Right cardiac atrium (tissue), 5 donors: ENCODE measurements around the gene MTUS2. TPM values are rescaled to one million over a fixed set of nuclear protein-coding genes. Genes with fewer than 3 reads are reported as not detected.
A peak's percentile ranks its signal among the peaks of the same experiment; 100 is the strongest.

Experiments used
- ATAC-seq, 2 donors: fragments of 200-7000 bp; cut with Tn5 transposase; one replicate each; pipeline versions ENCODE4 v1.8.0 to v1.9.1; 2020; ENCODE audit warnings: moderate library complexity in 2 of 2, mild to moderate bottlenecking in 1 of 2
- DNase-seq, 3 donors: peaks; one replicate each; pipeline ENCODE4 v3.0.0-alpha.2; 2020
- H3K27ac ChIP-seq: one replicate; pipeline ENCODE4 v1.5.1; 2013; ENCODE audit warnings: mild to moderate bottlenecking, low read length, control low read depth, moderate library complexity
- H3K27me3 ChIP-seq: one replicate; pipeline ENCODE4 v1.6.1; 2013; ENCODE audit not compliant: control insufficient read depth, insufficient read depth
- H3K4me1 ChIP-seq: one replicate; pipeline ENCODE4 v1.6.1; 2013; ENCODE audit warnings: low read length; ENCODE audit not compliant: control insufficient read depth, insufficient read depth
- H3K4me3 ChIP-seq: one replicate; pipeline ENCODE4 v1.5.1; 2013; ENCODE audit warnings: low read length, control low read depth
- H3K9me3 ChIP-seq: one replicate; pipeline ENCODE4 v1.6.1; 2013; ENCODE audit warnings: low read length; ENCODE audit not compliant: control insufficient read depth
- WGBS: extraction: QIAGEN DNeasy Blood & Tissue Kit; methylation state at CpG from one replicate; pipeline ENCODE4 v1.1.7; 2013; 5-methylcytosine and 5-hydroxymethylcytosine counted together
- intact Hi-C, 4 donors: fragments of 100-400 bp; cut with DNase I; formaldehyde crosslinking; loops; one replicate each; pipeline versions ENCODE4 v1.11.0 to v1.14.0; 2022 to 2023
- long read RNA-seq, 4 donors: library from polyadenylated mRNA; unstranded; transcript quantifications; one replicate each; pipeline ENCODE4 v2.0.0, GENCODE V29; 2020 to 2021
- polyA plus RNA-seq: library from polyadenylated mRNA; stranded (reverse); fragments of 200-250 nt; gene quantifications from one replicate; pipeline ENCODE4 v1.2.3, GENCODE V29; 2013
- total RNA-seq, 4 donors: library from RNA; stranded (reverse); fragmentation: NEBNext Ultra II Directional; extraction: Animal tissue kit (Norgen Biotek cat#: 25700); gene quantifications; one replicate each; pipeline ENCODE4 v1.2.1, GENCODE V29; 2021
- donor health status: healthy with polysubstance abuse.
- donor health status: DM: no; HTN: yes; CAD: no.
- donor health status: DM: no; HTN: no; CAD: no.
- donor health status: DM: no; HTN: yes; CAD: no; lungs with severe emphysema.
- donor health status: DM: yes; HTN: yes; CAD: no.

The MTUS2 gene
- 100 to 1,000 TPM in 1 of 4 donors, 10 to 100 TPM in 3; 25.9 to 139 (median 86.7) TPM for total RNA-seq
- polyA plus RNA-seq: 40.2 TPM
- long read RNA-seq, donor 1, full-length matches to known transcripts: 162 of 206 reads
- long read RNA-seq, donor 1, partial matches to known transcripts: 34 of 206 reads
- long read RNA-seq, donor 1, other reads (novel, unspliced or antisense): 10 of 206 reads
- long read RNA-seq, donor 2, transcript MTUS2-202 (9 exons, 1,793 nt): major isoform, 66 of 83 reads
- long read RNA-seq, donor 2, partial matches to known transcripts: 4 of 83 reads
- long read RNA-seq, donor 2, other reads (novel, unspliced or antisense): 12 of 83 reads
- long read RNA-seq, donor 3, transcript MTUS2-205 (8 exons, 1,165 nt): minor isoform, 6 of 142 reads
- long read RNA-seq, donor 3, transcript MTUS2-202 (9 exons, 1,793 nt): major isoform, 111 of 142 reads
- long read RNA-seq, donor 3, partial matches to known transcripts: 7 of 142 reads
- long read RNA-seq, donor 3, other reads (novel, unspliced or antisense): 18 of 142 reads
- long read RNA-seq, donor 4, transcript MTUS2-202 (9 exons, 1,793 nt): major isoform, 97 of 129 reads
- long read RNA-seq, donor 4, partial matches to known transcripts: 4 of 129 reads
- long read RNA-seq, donor 4, other reads (novel, unspliced or antisense): 25 of 129 reads

DNA sequence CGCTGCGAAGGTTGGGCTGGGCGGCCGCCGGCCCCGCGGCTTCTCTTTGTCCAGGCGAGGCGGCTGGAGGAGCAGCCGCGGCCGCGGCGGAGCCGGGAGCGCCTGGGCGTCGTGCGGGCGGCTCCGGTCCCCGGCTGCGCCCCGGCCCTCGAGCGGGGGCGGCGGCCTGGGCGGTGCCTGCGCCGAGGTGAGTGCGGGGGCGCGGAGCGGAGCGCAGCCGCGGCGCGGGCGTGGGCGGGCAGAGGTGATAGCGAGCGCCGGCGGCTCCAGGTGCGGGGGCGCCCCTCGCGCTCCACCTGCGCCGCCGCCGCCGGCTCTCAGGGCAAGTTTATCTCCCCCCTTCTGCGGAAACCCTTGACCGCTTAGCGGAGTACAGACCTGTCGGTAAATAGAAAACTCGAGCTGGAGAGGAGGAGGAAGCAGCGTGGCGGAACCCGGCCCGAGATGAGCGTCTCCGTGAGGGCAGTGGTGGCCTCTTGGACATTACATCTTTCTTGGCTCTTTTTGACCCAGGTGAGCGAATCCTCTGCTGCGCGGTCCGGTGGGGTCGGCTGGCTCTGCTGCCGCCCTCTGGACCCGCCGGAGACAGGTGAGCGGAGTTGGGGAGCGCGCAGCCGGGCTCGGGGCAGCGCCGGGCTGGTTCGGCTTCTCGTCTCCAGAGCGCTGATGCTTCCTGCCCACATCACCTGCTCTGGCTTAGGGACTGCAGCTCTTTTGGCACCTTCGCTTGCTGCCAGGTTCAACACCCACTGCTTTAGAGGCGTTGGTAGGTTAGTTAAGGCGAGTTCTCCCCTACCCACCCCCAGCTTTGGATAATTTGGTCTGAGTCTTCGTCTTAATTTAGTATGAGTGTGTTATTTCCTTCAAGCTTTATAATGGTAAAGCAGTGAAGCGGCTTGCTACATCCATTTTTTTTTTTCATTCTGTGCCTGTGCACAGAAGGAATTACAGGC is at the start of gene MTUS2:
MTUS2 (plus strand) TSS at position 241 of the 953 bp plus-strand sequence.
- no peaks in the 10 kb centered on the region for H3K9me3 ChIP-seq
- no peaks in the 10 kb centered on the region for H3K4me1 ChIP-seq
- ATAC-seq: peak; percentile 14 to 53
- peak within 1 kb of the TSS; percentile 26 for H3K27ac ChIP-seq
- H3K4me3 ChIP-seq: peak within 1 kb of the TSS; percentile 65
- under 1% methylated on average over 89 of the region's 89 CpGs for WGBS
- peak in 2 of 3 donors; percentile 49 to 53 for DNase-seq
- H3K27me3 ChIP-seq: no peaks in the 10 kb centered on the region
- intact Hi-C loops: loop anchor here in 3 of 4 donors (10.0 kb wide), 4 partner anchors 134 to 544 kb away; no protein-coding TSS in a partner anchor

- H3K4me1 ChIP-seq: no peaks in the 10 kb centered on the region
- H3K9me3 ChIP-seq: no peaks in the 10 kb centered on the region
- no peak overlapping the region for H3K4me3 ChIP-seq
- DNase-seq (peak in 2 of 3 donors; percentile 21 to 52), ATAC-seq (peak in 1 of 2 donors; percentile 19)
- H3K27me3 ChIP-seq: no peaks in the 10 kb centered on the region
- WGBS: 95% methylated on average over 48 of the region's 48 CpGs
- H3K27ac ChIP-seq: no peak overlapping the region
- intact Hi-C loops: no loop called here
Measured at GRCh38 chr13:28778308-28779215, 41.6 kb upstream of the MTUS2 start.

GRCh38 chr13:28792992-28793391 is 27.1 kb upstream of the MTUS2 start:
- DNase-seq (no peak), ATAC-seq (peak; percentile 33 to 64)
- WGBS: 42% methylated on average over 2 of the region's 2 CpGs
- Histone ChIP-seq H3K9me3 (no peaks in the 10 kb centered on the region), H3K27me3 (no peaks in the 10 kb centered on the region), H3K4me1 (no peaks in the 10 kb centered on the region), H3K27ac (no peak overlapping the region), H3K4me3 (no peak overlapping the region)
- intact Hi-C loops: loop anchor here in 2 of 4 donors (10.0 kb wide), 1 partner anchor 468 kb away; no protein-coding TSS in a partner anchor

DNA sequence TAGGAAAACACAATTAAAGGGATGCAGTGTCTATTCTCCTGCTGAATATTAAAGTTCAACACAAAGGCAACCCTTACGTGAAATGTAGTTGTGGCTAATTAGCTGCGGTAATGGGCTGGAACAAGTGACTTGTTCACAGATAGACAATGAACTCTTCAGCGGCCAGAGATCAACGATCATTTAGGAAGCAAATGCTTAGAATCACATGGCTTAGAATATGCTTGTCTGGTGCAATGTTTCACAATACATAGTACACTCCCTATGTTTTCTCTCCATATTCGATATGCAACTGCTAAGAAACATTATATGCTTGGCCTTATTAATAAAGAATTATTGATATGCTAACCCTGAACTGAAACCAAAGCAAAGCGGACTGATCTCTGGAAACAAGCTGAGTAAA is 25.7 kb upstream of the MTUS2 start:
- DNase-seq: no peak
- 70% methylated on average over 6 of the region's 6 CpGs for WGBS
- no peak for ATAC-seq
- Histone ChIP-seq H3K27me3 (no peaks in the 10 kb centered on the region), H3K27ac (no peak overlapping the region), H3K4me3 (no peak overlapping the region), H3K9me3 (no peaks in the 10 kb centered on the region), H3K4me1 (no peaks in the 10 kb centered on the region)
- intact Hi-C loops: loop anchor here in 2 of 4 donors (10.0 kb wide), 1 partner anchor 470 kb away; no protein-coding TSS in a partner anchor

DNA sequence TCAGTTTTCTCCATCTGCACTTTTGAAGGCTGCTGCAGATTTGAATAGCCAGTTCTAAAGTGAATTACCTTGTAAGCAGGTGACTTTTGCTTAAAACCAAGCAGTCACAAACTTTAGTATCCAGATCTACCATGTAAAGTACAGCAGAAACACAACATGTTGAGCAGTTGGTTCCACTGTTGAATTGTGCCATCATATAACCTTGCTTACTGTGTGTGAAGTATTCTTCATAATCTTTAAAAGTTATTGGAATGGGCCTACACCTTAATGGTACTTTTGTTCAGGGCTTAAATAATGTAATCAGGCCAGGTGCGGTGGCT is 23.2 kb upstream of the MTUS2 start:
- WGBS: 97% methylated on average over 1 of the region's 1 CpG
- no peaks in the 10 kb centered on the region for H3K4me1 ChIP-seq
- DNase-seq (no peak), ATAC-seq (no peak)
- intact Hi-C loops: loop anchor here in 2 of 4 donors (5.0 to 10.0 kb wide), 2 partner anchors 115 to 472 kb away; no protein-coding TSS in a partner anchor
- no peaks in the 10 kb centered on the region for H3K27me3 ChIP-seq
- H3K27ac ChIP-seq: no peak overlapping the region
- no peak overlapping the region for H3K4me3 ChIP-seq
- no peaks in the 10 kb centered on the region for H3K9me3 ChIP-seq

DNA sequence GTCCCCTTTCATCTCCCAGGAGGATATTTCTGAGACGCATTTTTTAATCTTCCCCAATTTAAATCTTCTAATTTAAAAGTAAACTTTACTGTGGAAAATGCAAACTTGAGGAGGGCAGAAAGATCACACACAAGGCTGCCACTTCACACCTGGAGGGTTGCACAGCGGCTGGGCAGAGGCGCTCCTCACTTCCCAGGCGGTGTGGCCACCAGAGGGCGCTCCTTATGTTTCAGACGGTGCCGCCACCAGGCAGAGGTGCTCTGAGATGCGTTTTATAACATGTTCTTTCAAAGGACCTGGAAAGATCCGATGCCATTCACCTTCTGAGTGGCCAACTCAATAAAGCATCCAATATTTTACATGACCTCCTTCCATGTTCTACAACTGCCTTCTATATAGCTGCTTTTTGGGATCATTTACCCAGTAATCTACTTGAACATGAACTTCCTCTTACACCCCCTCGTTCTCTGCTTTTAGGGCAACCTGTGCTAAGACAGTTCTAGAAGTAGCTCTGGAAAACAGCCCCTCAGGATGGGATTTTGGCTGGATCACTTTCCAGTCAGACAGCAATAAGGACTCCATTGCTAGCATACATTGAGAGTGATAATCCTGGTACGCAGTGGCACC is 14.8 kb upstream of the MTUS2 start:
- no peak for ATAC-seq
- H3K27ac ChIP-seq: no peak overlapping the region
- peaks cover 2% of the 10 kb centered on the region for H3K9me3 ChIP-seq
- H3K27me3 ChIP-seq: no peaks in the 10 kb centered on the region
- H3K4me1 ChIP-seq: no peaks in the 10 kb centered on the region
- 54% methylated on average over 11 of the region's 11 CpGs for WGBS
- peak; percentile 24 to 75 (median 73) for DNase-seq
- intact Hi-C loops: no loop called here
- H3K4me3 ChIP-seq: no peak overlapping the region

- Histone ChIP-seq H3K27ac (no peak overlapping the region), H3K27me3 (no peaks in the 10 kb centered on the region), H3K4me1 (no peaks in the 10 kb centered on the region), H3K4me3 (no peak overlapping the region), H3K9me3 (no peaks in the 10 kb centered on the region)
- 89% methylated on average over 2 of the region's 2 CpGs for WGBS
- intact Hi-C loops: loop anchor here (5.0 to 10.0 kb wide), 3 partner anchors 438 to 545 kb away; no protein-coding TSS in a partner anchor
- ATAC-seq: no peak
- no peak for DNase-seq
Measured at GRCh38 chr13:28817204-28817603, 2.9 kb upstream of the MTUS2 start.

DNA sequence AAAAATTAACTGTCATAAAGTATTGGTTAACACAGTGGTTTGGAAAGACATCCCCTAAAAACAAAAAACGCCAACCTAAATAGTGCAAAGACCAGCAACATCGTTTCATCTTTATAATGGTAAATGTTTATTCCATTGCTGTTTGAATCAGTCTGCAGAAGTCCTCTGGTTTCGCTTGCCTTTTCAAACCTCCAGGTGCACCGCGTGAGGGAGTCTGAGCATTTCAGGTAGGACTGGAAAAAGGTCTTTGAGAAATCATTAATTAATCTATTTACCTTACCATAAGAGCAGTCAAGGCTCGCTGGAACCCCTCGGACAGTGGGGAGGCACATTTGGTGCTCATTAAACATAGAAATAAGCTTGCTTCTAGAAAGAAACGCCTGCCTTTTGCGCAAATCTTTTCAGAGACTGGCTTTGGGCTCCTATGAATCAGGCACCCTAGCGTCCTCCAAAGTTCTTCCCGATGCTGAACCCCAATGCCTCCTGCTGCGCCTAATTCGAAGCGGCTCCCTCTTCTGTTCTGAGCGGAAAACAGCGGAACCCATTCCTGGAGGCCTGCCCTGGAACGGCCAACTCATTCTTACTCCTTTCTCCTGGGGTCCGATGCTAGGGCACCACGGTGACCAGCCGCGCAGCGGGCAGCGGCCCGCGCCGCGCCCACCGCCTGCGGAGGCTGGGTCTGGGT is 951 bp upstream of the MTUS2 start:
- Histone ChIP-seq H3K27me3 (no peaks in the 10 kb centered on the region), H3K27ac (no peak overlapping the region), H3K4me1 (no peaks in the 10 kb centered on the region), H3K4me3 (peak overlapping the region; percentile 65), H3K9me3 (no peaks in the 10 kb centered on the region)
- ATAC-seq: peak in 1 of 2 donors; percentile 30
- WGBS: 6% methylated on average over 29 of the region's 29 CpGs
- no peak for DNase-seq
- intact Hi-C loops: loop anchor here (5.0 to 10.0 kb wide), 3 partner anchors 436 to 543 kb away; no protein-coding TSS in a partner anchor

DNA sequence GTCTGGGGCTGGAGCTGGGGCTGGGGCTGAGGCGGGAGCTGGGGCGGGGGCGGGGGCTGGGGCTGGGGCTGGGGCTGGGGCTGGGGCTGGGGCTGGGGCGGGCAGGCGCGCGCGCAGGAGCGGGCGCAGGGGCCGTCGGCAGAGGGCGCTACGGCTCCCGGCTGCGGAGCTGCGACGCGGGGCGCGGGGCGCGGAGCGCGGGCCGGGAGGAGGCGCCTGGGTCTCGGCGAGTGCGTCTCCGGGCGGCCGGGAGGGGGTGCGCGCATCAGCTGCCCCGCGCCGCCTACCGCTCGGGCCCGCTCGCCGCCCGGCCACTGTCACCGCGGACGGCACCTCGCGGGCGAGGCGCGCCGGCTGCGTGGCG is 422 bp upstream of the MTUS2 start:
- Histone ChIP-seq H3K27ac (no peak overlapping the region), H3K4me1 (no peaks in the 10 kb centered on the region), H3K4me3 (peak overlapping the region; percentile 65), H3K27me3 (no peaks in the 10 kb centered on the region), H3K9me3 (no peaks in the 10 kb centered on the region)
- intact Hi-C loops: loop anchor here (5.0 to 10.0 kb wide), 7 partner anchors 135 to 545 kb away; no protein-coding TSS in a partner anchor
- peak; percentile 87 to 92 for ATAC-seq
- DNase-seq: peak; percentile 52 to 88 (median 82)
- WGBS: under 1% methylated on average over 54 of the region's 55 CpGs
